ENCODE data around the gene C4A. TPM values are rescaled to one million over a fixed set of nuclear protein-coding genes. Genes with fewer than 3 reads are reported as not detected.

The C4A gene
- total and polyA plus RNA-seq, 2 donors (not counting 1 experiment from before 2014, with no cell fraction given) = 21.1 to 25.2 TPM

DNA sequence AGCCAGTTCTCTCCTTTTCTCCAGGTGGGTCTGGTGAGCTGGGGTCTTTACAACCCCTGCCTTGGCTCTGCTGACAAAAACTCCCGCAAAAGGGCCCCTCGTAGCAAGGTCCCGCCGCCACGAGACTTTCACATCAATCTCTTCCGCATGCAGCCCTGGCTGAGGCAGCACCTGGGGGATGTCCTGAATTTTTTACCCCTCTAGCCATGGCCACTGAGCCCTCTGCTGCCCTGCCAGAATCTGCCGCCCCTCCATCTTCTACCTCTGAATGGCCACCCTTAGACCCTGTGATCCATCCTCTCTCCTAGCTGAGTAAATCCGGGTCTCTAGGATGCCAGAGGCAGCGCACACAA lies 36.7 kb upstream of the C4A start:
- peak overlapping the region; percentile 80 for H3K27ac ChIP-seq (ENCODE audit: insufficient read depth, low read length)
- H3K36me3 ChIP-seq (ENCODE audit: control insufficient read depth, insufficient read depth, low read length) = no peaks in the 10 kb centered on the region
- no peaks in the 10 kb centered on the region for H3K79me2 ChIP-seq (ENCODE audit: control insufficient read depth, insufficient read depth, low read length)
- no peak for TF ChIP-seq EZH2 (IDR thresholded peaks at IDR 0.05; ENCODE audit: low read length, missing control alignments)
- TF ChIP-seq, protein P1, sequence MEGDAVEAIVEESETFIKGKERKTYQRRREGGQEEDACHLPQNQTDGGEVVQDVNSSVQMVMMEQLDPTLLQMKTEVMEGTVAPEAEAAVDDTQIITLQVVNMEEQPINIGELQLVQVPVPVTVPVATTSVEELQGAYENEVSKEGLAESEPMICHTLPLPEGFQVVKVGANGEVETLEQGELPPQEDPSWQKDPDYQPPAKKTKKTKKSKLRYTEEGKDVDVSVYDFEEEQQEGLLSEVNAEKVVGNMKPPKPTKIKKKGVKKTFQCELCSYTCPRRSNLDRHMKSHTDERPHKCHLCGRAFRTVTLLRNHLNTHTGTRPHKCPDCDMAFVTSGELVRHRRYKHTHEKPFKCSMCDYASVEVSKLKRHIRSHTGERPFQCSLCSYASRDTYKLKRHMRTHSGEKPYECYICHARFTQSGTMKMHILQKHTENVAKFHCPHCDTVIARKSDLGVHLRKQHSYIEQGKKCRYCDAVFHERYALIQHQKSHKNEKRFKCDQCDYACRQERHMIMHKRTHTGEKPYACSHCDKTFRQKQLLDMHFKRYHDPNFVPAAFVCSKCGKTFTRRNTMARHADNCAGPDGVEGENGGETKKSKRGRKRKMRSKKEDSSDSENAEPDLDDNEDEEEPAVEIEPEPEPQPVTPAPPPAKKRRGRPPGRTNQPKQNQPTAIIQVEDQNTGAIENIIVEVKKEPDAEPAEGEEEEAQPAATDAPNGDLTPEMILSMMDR (conservative IDR thresholded peaks at IDR 0.05 in 1 of 2, IDR thresholded peaks at IDR 0.05 in 1 of 2; ENCODE audit: low read depth in 1 of 2, low read length in 2 of 2) = no peak
- H3K4me2 ChIP-seq (ENCODE audit: extremely low read depth, insufficient read depth, low read length) = peak overlapping the region; percentile 100
- peak overlapping the region; percentile 54 for H2AFZ ChIP-seq (ENCODE audit: low read length)
- H3K4me1 ChIP-seq (ENCODE audit: control insufficient read depth, extremely low read depth, insufficient read depth, low read length) = peaks cover 12% of the 10 kb centered on the region
- H4K20me1 ChIP-seq (ENCODE audit: control insufficient read depth, extremely low read depth, insufficient read depth, low read length) = no peaks in the 10 kb centered on the region
- H3K9me3 ChIP-seq (ENCODE audit: control insufficient read depth, insufficient read depth, low read depth, low read length) = no peaks in the 10 kb centered on the region
- H3K4me3 ChIP-seq (replicated peaks in 1 of 4; ENCODE audit: control extremely low read depth in 1 of 4, insufficient read depth in 1 of 4, low read depth in 3 of 4, low read length in 4 of 4) = peak overlapping the region in 1 of 4 experiments; percentile 35
- no peak for DNase-seq (ENCODE audit: low read depth in 2 of 2)
- peaks cover 4% of the 10 kb centered on the region for H3K27me3 ChIP-seq (ENCODE audit: control insufficient read depth, insufficient read depth, low read length)
- no peak overlapping the region for H3K9ac ChIP-seq (ENCODE audit: insufficient read depth, low read length)

DNA sequence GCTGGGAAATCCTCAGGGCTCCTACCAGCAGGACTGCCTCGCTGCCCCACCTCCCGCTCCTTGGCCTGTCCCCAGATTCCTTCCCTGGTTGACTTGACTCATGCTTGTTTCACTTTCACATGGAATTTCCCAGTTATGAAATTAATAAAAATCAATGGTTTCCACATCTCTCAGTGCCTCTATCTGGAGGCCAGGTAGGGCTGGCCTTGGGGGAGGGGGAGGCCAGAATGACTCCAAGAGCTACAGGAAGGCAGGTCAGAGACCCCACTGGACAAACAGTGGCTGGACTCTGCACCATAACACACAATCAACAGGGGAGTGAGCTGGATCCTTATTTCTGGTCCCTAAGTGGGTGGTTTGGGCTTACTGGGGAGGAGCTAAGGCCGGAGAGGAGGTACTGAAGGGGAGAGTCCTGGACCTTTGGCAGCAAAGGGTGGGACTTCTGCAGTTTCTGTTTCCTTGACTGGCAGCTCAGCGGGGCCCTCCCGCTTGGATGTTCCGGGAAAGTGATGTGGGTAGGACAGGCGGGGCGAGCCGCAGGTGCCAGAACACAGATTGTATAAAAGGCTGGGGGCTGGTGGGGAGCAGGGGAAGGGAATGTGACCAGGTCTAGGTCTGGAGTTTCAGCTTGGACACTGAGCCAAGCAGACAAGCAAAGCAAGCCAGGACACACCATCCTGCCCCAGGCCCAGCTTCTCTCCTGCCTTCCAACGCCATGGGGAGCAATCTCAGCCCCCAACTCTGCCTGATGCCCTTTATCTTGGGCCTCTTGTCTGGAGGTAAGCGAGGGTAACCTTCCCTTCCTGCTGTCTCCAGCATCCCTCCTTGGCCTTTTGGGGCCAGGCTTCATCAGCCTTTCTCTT lies 36.1 kb upstream of the C4A start, which contains the start of gene CFB:
Gene CFB, plus strand, starts transcription at position 589 of the 863 bp plus-strand sequence. Its CDS starts 127 bp downstream, at position 716.
- Histone ChIP-seq H3K4me3 (replicated peaks in 1 of 4; ENCODE audit: control extremely low read depth in 1 of 4, insufficient read depth in 1 of 4, low read depth in 3 of 4, low read length in 4 of 4) (peak within 1 kb of the TSS; percentile 7 to 50 (median 32)), H2AFZ (ENCODE audit: low read length) (peak within 1 kb of the TSS; percentile 82), H3K27me3 (ENCODE audit: control insufficient read depth, insufficient read depth, low read length) (peaks cover 4% of the 10 kb centered on the region), H3K4me2 (ENCODE audit: extremely low read depth, insufficient read depth, low read length) (peak within 1 kb of the TSS; percentile 100), H3K9ac (ENCODE audit: insufficient read depth, low read length) (peak within 1 kb of the TSS; percentile 3), H3K27ac (ENCODE audit: insufficient read depth, low read length) (peak within 1 kb of the TSS; percentile 80), H3K4me1 (ENCODE audit: control insufficient read depth, extremely low read depth, insufficient read depth, low read length) (peaks cover 12% of the 10 kb centered on the region), H3K9me3 (ENCODE audit: control insufficient read depth, insufficient read depth, low read depth, low read length) (no peaks in the 10 kb centered on the region), H4K20me1 (ENCODE audit: control insufficient read depth, extremely low read depth, insufficient read depth, low read length) (no peaks in the 10 kb centered on the region), H3K79me2 (ENCODE audit: control insufficient read depth, insufficient read depth, low read length) (no peaks in the 10 kb centered on the region), H3K36me3 (ENCODE audit: control insufficient read depth, insufficient read depth, low read length) (peaks cover 2% of the 10 kb centered on the region)
- DNase-seq (ENCODE audit: low read depth in 2 of 2) = peak; percentile 80 to 85
- TF ChIP-seq, protein P1 (conservative IDR thresholded peaks at IDR 0.05 in 1 of 2, IDR thresholded peaks at IDR 0.05 in 1 of 2; ENCODE audit: low read depth in 1 of 2, low read length in 2 of 2) = no peak
- no peak for TF ChIP-seq EZH2 (IDR thresholded peaks at IDR 0.05; ENCODE audit: low read length, missing control alignments)

DNA sequence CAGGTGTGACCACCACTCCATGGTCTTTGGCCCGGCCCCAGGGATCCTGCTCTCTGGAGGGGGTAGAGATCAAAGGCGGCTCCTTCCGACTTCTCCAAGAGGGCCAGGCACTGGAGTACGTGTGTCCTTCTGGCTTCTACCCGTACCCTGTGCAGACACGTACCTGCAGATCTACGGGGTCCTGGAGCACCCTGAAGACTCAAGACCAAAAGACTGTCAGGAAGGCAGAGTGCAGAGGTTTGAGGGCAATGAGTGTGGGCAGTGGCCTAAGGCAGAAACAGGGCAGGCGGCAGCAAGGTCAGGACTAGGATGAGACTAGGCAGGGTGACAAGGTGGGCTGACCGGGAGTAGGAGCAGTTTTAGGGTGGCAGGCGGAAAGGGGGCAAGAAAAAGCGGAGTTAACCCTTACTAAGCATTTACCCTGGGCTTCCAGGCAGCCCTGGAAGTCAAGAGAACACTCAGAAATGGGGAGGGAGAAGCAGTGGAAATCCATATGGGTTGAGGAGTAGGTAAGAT lies 35.4 kb upstream of the C4A start:
- H3K4me1 ChIP-seq (ENCODE audit: control insufficient read depth, extremely low read depth, insufficient read depth, low read length) = peaks cover 12% of the 10 kb centered on the region
- peak overlapping the region; percentile 100 for H3K4me2 ChIP-seq (ENCODE audit: extremely low read depth, insufficient read depth, low read length)
- H3K36me3 ChIP-seq (ENCODE audit: control insufficient read depth, insufficient read depth, low read length) = peaks cover 2% of the 10 kb centered on the region
- no peaks in the 10 kb centered on the region for H4K20me1 ChIP-seq (ENCODE audit: control insufficient read depth, extremely low read depth, insufficient read depth, low read length)
- no peaks in the 10 kb centered on the region for H3K79me2 ChIP-seq (ENCODE audit: control insufficient read depth, insufficient read depth, low read length)
- H2AFZ ChIP-seq (ENCODE audit: low read length) = no peak overlapping the region
- peaks cover 4% of the 10 kb centered on the region for H3K27me3 ChIP-seq (ENCODE audit: control insufficient read depth, insufficient read depth, low read length)
- H3K4me3 ChIP-seq (replicated peaks in 1 of 4; ENCODE audit: control extremely low read depth in 1 of 4, insufficient read depth in 1 of 4, low read depth in 3 of 4, low read length in 4 of 4) = peak overlapping the region in 1 of 4 experiments; percentile 35
- TF ChIP-seq, protein P1 (conservative IDR thresholded peaks at IDR 0.05 in 1 of 2, IDR thresholded peaks at IDR 0.05 in 1 of 2; ENCODE audit: low read depth in 1 of 2, low read length in 2 of 2) = no peak
- no peak for TF ChIP-seq EZH2 (IDR thresholded peaks at IDR 0.05; ENCODE audit: low read length, missing control alignments)
- DNase-seq (ENCODE audit: low read depth in 2 of 2) = no peak
- H3K27ac ChIP-seq (ENCODE audit: insufficient read depth, low read length) = peak overlapping the region; percentile 80
- no peaks in the 10 kb centered on the region for H3K9me3 ChIP-seq (ENCODE audit: control insufficient read depth, insufficient read depth, low read depth, low read length)
- H3K9ac ChIP-seq (ENCODE audit: insufficient read depth, low read length) = no peak overlapping the region

Measured in fibroblast of lung (primary cell).